Fibroblast of skin of left quadriceps (primary cell): ENCODE data around the gene CCDC201.

ENCODE experiments used
- DNase-seq, 2 experiments: peaks; one replicate each; pipeline ENCODE4 v3.0.0-alpha.2; 2013; ENCODE audit warnings: low read depth in 2 of 2

CCDC201 gene

GRCh38 chr7:45873035-45873354 is at the start of gene CCDC201:
Gene CCDC201 (minus strand): TSS chr7:45873082. CDS start chr7:45873007, 75 bp downstream.
- DNase-seq, result no peak

GRCh38 chr7:45921699-45922519 is 49.0 kb upstream of the CCDC201 start:
- peak; percentile 64 to 70 for DNase-seq

GRCh38 chr7:45921381-45921698 is 48.5 kb upstream of the CCDC201 start:
- DNase-seq, result no peak

- peak in 1 of 2 experiments; percentile 33 for DNase-seq
These were observed 47.9 kb upstream of the CCDC201 start, which contains the start of gene IGFBP3 for GRCh38 chr7:45920502-45921380. Gene IGFBP3 (minus strand): TSS chr7:45921272. CDS start chr7:45921140, 132 bp downstream.

- no peak for DNase-seq
These were observed 47.1 kb upstream of the CCDC201 start for GRCh38 chr7:45919993-45920459.

- DNase-seq, result no peak
These were observed 46.4 kb upstream of the CCDC201 start for GRCh38 chr7:45919231-45919784.

GRCh38 chr7:45918556-45918955 is 45.7 kb upstream of the CCDC201 start:
- no peak for DNase-seq

GRCh38 chr7:45917658-45918057 is 44.8 kb upstream of the CCDC201 start:
- DNase-seq, result peak; percentile 53

- no peak for DNase-seq
These were observed 44.2 kb upstream of the CCDC201 start for GRCh38 chr7:45917064-45917463.

GRCh38 chr7:45915606-45916005 is 42.7 kb upstream of the CCDC201 start:
- DNase-seq, result no peak

- DNase-seq, result no peak
These were observed 42.0 kb upstream of the CCDC201 start for GRCh38 chr7:45914911-45915310.

- DNase-seq, result no peak
These were observed 40.1 kb upstream of the CCDC201 start for GRCh38 chr7:45912972-45913371.

- no peak for DNase-seq
These were observed 38.4 kb upstream of the CCDC201 start for GRCh38 chr7:45911311-45911710.

GRCh38 chr7:45910855-45911254 is 38.0 kb upstream of the CCDC201 start:
- no peak for DNase-seq

- no peak for DNase-seq
These were observed 36.7 kb upstream of the CCDC201 start for GRCh38 chr7:45909561-45909960.

- no peak for DNase-seq
These were observed 29.9 kb upstream of the CCDC201 start for GRCh38 chr7:45902820-45903219.

- no peak for DNase-seq
These were observed 28.7 kb upstream of the CCDC201 start for GRCh38 chr7:45901566-45901965.

GRCh38 chr7:45898222-45898621 is 25.3 kb upstream of the CCDC201 start:
- peak; percentile 45 to 57 for DNase-seq

- DNase-seq, result peak; percentile 70 to 73
These were observed 24.3 kb upstream of the CCDC201 start for GRCh38 chr7:45897042-45897690.

- DNase-seq, result no peak
These were observed 21.8 kb upstream of the CCDC201 start for GRCh38 chr7:45894665-45895062.

GRCh38 chr7:45893996-45894664 is 21.2 kb upstream of the CCDC201 start:
- DNase-seq, result no peak
